Type B pancreatic cell (in vitro differentiated cells): ENCODE measurements around the gene NEK6. TPM values are rescaled to one million over a fixed set of nuclear protein-coding genes. Genes with fewer than 3 reads are reported as not detected.
"Not testable (repeated sequence)": the region's sequence is repeated elsewhere in the genome, so short reads cannot be mapped to it uniquely, and the experiment has no call there.

Experiments used
- DNase-seq: peaks from one replicate; pipeline ENCODE4 v3.0.0; 2021; ENCODE audit warnings: mixed read lengths; ENCODE audit not compliant: unreplicated experiment; ENCODE audit errors: extremely low spot score
- H3K27ac Mint-ChIP-seq: 2 replicates; pipeline ENCODE4 v1.8.0; 2021; ENCODE audit warnings: mild to moderate bottlenecking, mixed read lengths
- H3K27me3 Mint-ChIP-seq: 2 replicates; pipeline ENCODE4 v1.8.0; 2021; ENCODE audit warnings: mixed read lengths
- H3K36me3 Mint-ChIP-seq: 2 replicates; pipeline ENCODE4 v1.8.0; 2021; ENCODE audit warnings: mixed read lengths
- H3K4me1 Mint-ChIP-seq: one replicate; pipeline ENCODE4 v1.8.0; 2021; ENCODE audit warnings: mixed read lengths; ENCODE audit not compliant: unreplicated experiment
- H3K4me3 Mint-ChIP-seq: 2 replicates; pipeline ENCODE4 v1.8.0; 2021; ENCODE audit warnings: mild to moderate bottlenecking, mixed read lengths
- H3K9me3 Mint-ChIP-seq: 2 replicates; pipeline ENCODE4 v1.8.0; 2021; ENCODE audit warnings: mixed read lengths
- CTCF ChIP-seq: fragments of 200-600 bp; sonication (generic); conservative IDR thresholded peaks from 2 replicates; pipeline ENCODE4 v1.5.0; 2021; ENCODE audit warnings: antibody characterized with exemption, mild to moderate bottlenecking
- total RNA-seq: library from RNA; stranded (reverse); gene quantifications from 2 replicates; pipeline ENCODE4 v1.2.1, GENCODE V29; 2021; ENCODE audit warnings: low replicate concordance

Gene NEK6
- total RNA-seq, 1 donor from 2014 or later = 19.3 TPM

DNA sequence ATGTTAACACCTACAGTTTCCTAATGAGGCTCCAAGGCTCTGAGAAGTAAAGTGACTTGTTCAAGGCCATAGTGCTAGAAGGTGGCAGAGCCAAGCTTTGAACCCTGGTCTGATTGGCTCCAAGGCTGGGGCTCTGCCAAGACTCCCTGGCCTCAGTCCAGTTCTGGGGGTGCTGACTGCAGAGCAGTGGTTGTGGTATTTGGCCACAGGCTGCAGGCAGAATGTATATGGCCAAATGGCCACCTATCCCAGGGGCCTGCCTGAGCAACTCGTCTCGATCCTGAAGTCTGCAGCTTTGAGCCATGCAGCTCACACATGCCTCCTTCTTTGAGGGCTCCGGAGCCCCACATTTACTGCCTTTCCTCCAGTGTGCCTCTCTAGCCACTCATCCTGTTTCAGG lies 9.7 kb upstream of the NEK6 start:
- Mint-ChIP-seq H3K27ac (no peak overlapping the region), H3K4me1 (peaks cover 14% of the 10 kb centered on the region), H3K4me3 (no peak overlapping the region), H3K9me3 (no peaks in the 10 kb centered on the region), H3K27me3 (peaks cover 13% of the 10 kb centered on the region), H3K36me3 (no peaks in the 10 kb centered on the region)
- no peak for DNase-seq
- TF ChIP-seq CTCF = no peak

DNA sequence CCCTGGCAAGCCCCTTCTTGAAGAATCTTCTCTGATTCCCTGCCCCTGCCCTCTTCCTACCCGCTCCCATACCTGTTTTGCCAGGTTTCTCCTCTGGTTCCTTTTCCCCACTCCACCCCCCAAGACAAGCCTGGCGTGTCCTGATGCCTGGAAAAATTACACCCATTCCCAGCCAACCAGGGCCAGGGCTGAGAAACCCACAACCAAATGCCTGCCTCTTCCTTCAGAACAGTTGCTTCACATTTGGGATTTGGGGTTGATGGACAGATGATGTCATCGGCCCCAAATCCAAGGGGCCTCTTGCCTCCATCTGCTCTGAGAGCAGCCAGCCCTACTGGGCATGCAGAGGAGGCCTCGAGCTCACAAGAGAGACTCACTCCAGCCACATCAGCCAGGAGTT lies 8.8 kb upstream of the NEK6 start:
- Mint-ChIP-seq H3K27me3 (peaks cover 14% of the 10 kb centered on the region), H3K27ac (no peak overlapping the region), H3K4me3 (no peak overlapping the region), H3K9me3 (no peaks in the 10 kb centered on the region), H3K36me3 (no peaks in the 10 kb centered on the region), H3K4me1 (peaks cover 11% of the 10 kb centered on the region)
- no peak for TF ChIP-seq CTCF
- no peak for DNase-seq

DNA sequence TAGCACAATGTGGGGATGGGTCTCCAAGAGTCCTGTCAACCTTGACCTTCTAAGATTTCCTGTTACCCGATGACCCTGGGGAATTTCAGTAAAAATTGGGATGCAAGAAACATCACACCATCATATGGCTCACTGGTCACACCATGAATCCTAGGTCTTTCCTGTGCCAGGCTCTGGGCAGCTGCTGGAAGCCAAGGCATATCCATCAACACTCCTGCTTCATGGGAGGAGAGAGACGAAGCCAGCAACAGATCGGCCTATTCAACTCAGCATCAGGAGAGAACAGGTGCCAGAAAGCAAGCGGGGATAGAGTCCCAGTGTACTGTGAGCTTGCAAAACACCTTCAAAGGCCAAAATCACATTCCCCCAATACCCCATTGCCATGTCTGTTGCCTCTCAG lies 6.5 kb upstream of the NEK6 start:
- Mint-ChIP-seq H3K27me3 (peaks cover 24% of the 10 kb centered on the region), H3K9me3 (no peaks in the 10 kb centered on the region), H3K36me3 (no peaks in the 10 kb centered on the region), H3K4me3 (no peak overlapping the region), H3K4me1 (peaks cover 13% of the 10 kb centered on the region), H3K27ac (no peak overlapping the region)
- DNase-seq = no peak
- no peak for TF ChIP-seq CTCF

DNA sequence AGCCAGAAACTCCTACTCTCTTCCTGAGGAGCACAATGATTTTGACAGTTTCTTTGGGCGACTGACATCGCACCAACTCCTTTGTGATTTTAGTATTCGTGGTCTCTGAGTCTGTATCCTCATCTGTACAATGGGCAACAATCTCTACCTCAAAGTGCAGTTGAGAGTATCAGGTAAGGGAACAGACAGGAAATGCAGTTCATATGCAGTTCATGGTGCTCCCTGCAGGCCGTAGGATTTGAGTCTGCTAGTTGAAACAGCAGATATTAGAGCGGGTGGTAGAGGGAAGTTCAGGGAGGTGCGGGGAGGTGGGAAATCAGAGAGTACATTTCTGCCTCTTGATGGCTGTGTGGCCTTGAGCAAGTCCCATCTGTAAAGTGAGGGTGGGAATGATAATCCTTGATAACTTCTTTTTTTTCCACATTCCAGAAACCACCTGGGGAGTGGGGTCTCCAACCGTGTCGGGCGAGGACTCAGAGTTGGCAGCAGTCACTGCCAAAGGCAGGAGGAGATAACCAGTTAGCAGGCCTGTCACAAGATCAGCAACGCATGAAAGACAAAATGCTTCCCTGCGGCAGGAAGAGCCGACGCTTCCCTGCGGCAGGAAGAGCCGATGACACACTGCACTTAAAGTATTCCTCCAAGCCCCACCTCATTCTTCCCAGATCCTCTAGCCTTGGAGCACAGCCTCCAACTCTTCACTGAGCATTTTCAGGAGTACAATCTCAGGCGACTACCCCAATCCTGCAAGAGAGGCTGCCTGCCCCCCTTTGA lies 6.0 kb upstream of the NEK6 start:
- Mint-ChIP-seq H3K36me3 (no peaks in the 10 kb centered on the region), H3K4me3 (no peak overlapping the region), H3K27me3 (peaks cover 30% of the 10 kb centered on the region), H3K27ac (no peak overlapping the region), H3K4me1 (peaks cover 19% of the 10 kb centered on the region), H3K9me3 (no peaks in the 10 kb centered on the region)
- DNase-seq = no peak
- peak; percentile 20 for TF ChIP-seq CTCF

GRCh38 chr9:124252878-124253277 lies 4.9 kb upstream of the NEK6 start:
- not testable (repeated sequence) for H3K27ac Mint-ChIP-seq, DNase-seq, H3K4me3 Mint-ChIP-seq, H3K36me3 Mint-ChIP-seq, H3K9me3 Mint-ChIP-seq
- H3K4me1 Mint-ChIP-seq = peaks cover 22% of the 10 kb centered on the region
- H3K27me3 Mint-ChIP-seq = peaks cover 37% of the 10 kb centered on the region

GRCh38 chr9:124254261-124254682 lies 3.5 kb upstream of the NEK6 start:
- Mint-ChIP-seq H3K27ac (no peak overlapping the region), H3K4me3 (no peak overlapping the region), H3K9me3 (no peaks in the 10 kb centered on the region), H3K36me3 (no peaks in the 10 kb centered on the region), H3K4me1 (peaks cover 27% of the 10 kb centered on the region), H3K27me3 (peaks cover 46% of the 10 kb centered on the region)
- no peak for DNase-seq
- no peak for TF ChIP-seq CTCF
